ENCODE data around the gene PROC.

Gene PROC

GRCh38 chr2:127463155-127463991, 45.1 kb downstream of the PROC start:
- no peak for DNase-seq

DNA sequence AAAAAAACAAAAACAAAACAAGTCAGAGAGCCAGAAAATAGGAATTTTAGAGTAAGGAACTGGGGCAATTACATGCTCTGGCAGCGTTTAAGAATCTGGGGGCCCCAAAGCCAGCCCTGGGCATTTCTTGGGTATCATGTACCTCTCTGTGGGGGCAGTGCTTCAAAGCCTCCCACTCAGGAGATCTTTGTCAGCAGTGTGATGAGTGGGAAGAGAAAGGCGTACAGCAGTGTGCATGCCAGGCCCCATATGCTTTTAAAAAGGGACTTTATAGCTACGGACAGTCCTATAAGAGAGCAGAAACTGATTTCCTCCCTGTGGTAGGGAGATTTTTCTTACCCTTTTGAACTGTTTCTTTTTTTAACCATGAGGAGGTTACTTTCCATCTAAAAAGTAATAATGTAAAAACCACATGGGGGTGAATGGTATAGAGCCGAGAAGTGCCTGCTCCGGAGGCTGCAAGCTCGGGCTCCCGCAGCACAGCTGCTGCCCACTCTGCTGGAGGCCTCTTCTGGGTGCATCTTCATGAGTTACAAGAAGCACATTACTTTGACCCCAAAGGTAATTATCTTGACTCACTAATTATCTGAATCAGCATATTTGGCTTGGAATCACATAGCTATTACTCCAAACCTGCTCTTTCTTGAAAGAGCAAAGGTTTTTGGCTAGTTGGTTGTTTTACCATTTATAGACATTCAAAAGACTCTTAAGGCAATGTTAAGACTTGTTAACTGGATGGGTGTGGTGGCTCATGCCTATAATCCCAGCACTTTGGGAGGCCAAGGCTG, 46.4 kb downstream of the PROC start:
- no peak for DNase-seq

GRCh38 chr2:127465258-127465657, 47.0 kb downstream of the PROC start:
- no peak for DNase-seq

GRCh38 chr2:127469051-127469450, 50.8 kb downstream of the PROC start:
- DNase-seq: no peak

DNA sequence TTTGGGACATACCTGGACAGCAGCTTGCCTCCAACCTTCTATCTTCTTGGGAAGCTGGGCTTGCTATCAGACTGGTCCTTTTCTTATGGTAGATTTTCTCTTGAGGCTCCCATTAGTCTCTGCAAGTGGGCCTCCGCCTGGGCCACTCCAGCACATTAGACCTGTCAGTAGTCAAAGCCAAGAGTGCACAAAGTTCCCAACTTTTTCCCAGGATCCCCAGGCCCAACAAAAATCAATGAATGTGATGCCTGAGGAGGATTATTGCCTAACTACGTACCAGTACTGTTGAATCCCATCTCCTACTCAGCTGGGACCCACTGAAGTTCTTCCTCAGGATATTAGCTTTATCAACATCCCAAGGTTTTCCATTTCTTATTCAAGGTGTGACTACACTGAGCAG, 51.7 kb downstream of the PROC start:
- DNase-seq: no peak

DNA sequence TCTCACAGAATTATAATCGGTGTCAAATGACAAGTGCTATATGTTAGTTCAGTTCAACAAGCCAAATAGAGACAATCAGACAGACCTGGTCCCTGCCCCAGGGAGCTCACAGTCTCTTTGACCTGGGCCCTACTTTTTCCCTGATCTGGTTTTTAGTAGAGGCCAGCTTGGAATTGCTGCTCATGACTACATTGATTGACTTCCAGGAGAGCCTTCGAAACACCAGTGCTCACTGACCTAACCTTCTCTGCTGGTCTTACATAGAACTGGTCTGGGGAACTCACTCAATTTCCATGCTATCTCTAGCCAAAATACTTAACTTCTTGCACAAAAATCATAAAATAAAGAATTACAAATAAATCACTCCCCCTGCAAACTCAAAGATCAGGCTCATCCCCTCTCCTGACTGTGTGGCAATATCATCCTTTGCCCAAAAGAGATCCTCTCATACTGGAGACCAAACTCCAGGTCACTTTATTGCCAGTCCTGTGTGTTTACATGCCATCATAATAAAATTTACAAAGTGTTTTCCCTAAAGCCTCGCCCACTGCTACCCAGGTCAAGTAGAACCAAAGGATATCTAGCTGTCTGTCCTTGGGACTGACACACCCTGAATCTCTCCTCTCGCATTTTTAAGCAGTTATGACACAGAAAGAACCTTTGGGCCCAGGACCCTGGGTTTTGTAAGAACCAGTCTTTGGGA, 53.2 kb downstream of the PROC start:
- DNase-seq: no peak

DNA sequence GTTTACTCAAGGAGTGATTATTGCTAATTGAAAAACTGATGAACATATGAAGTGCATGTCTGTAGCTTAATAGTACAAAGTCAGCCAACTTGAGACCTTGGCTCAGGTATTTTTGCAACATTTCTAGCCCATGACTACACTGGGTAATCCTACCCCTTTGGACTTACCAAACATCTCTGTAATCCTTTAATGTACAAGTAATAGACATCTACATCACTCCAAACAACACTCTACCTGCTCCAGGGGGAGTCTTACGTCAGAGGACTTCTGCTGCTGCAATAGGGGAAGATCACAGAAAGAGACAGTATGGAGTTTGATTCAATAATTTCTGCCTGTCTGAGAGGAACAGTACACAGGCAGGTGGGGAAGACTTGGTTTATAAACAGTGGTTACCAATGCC, 54.0 kb downstream of the PROC start:
- DNase-seq: no peak

- no peak for DNase-seq
These were observed 57.6 kb downstream of the PROC start for GRCh38 chr2:127475788-127476187.

All from central memory CD4-positive, alpha-beta T cell (primary cell).